Ovary (tissue), 3 donors: ENCODE data around the gene PHLDB3.

Experiments used
- CTCF ChIP-seq, 3 donors: fragments of 450-650 bp in 2 of 3; fragments of 200-600 bp in 1 of 3; IDR thresholded peaks; one replicate each; pipeline versions ENCODE4 v1.5.1 to v1.8.0; 2016 to 2022; ENCODE audit warnings: antibody characterized with exemption in 3 of 3, mild to moderate bottlenecking in 1 of 3
- POLR2A ChIP-seq: fragments of 450-650 bp; IDR thresholded peaks from one replicate; pipeline ENCODE4 v1.6.1; 2017; ENCODE audit warnings: antibody characterized with exemption, mild to moderate bottlenecking, moderate library complexity
- donor health status: DM: no; HTN: no; CAD: no.

GRCh38 chr19:43534305-43534815 lies 29.8 kb upstream of the PHLDB3 start:
- TF ChIP-seq CTCF (IDR thresholded peaks at IDR 0.05): no peak
- TF ChIP-seq POLR2A: no peak
